Right renal cortex interstitium (tissue), 3 donors: Measurements from ENCODE around the gene SLC6A4. TPM values are rescaled to one million over a fixed set of nuclear protein-coding genes. Genes with fewer than 3 reads are reported as not detected.

Source experiments
- DNase-seq, 3 donors: peaks; one replicate each; pipeline ENCODE4 v3.0.0-alpha.2; 2013; ENCODE audit warnings: low read depth in 3 of 3, low spot score in 2 of 3
- polyA plus RNA-seq, 3 donors: library from polyadenylated mRNA; unstranded; fragments of 120-200 nt; gene quantifications; one replicate each; pipeline ENCODE4 v1.2.1, GENCODE V29; 2013; ENCODE audit not compliant: insufficient read length in 3 of 3

SLC6A4 gene
- under 1 TPM; 0.71 to 0.88 (median 0.76) TPM for polyA plus RNA-seq

DNA sequence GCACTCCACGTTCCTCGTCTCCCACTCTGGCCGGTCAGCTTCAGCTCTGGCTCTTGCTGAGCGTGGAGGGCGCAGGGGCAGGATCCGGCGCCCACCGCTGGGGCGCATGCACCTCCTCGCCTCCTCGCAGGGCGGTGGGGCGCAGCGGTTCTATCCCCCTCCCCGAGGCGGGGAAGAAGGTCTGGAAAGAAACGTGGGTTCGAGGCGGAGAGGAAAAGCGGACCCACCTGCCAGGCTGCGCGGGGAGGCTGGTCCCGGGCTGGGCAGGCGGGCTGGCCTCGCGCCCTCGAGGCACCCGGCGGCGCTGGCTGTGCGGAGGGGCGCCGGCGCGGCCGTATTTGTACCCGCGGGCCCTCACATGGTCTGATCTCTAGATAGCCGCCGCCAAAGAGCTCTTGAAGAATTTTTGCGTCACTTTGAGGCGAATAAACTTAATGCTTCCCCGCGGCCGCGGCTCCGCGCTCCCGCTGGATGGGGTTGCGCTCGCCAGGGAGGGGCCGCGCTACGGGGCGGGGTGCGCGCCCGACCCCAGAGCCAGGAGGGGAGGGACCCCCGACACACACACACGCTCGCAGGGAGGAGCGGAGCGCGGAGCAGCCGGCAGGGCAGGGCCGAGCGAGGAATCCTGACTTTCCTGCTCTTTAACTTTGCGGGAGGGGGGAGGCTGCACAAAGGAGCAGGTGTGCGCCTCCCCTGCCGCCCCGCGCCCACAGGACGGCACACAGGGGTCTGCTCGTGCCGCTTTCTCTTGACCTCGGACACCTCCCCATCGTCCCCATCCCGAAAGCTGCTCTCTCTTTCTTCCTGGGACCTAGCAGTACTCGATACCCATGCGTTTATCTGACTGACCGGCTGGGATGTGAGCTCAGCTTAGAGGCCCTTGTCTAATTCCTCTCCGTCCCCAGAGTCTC, at the start of gene SLC6A4:
Gene SLC6A4, minus strand, starts transcription at position 312 of the 911 bp plus-strand sequence. CDS start 13,739 bp downstream, outside the sequence.
- DNase-seq: no peak

- no peak for DNase-seq
These were observed 43.7 kb upstream of the SLC6A4 start for GRCh38 chr17:30279156-30279555.

DNA sequence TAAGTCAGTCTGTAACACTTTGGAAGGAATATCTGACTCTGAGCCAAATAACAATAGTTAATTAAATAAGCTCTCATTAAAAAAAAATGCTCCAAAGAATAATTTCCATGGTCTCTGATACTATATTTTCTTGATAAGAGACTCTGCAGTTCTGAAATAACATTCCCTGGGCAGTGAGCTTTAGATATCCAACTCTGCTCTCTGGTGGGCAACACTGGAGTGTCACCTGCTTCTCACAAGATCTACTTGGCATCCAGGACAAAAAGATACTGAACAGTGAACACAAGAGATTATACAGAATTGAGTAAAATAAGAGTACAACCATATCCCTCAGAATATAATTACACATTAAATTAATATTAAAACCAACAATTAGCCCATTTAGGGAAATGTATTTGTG, 42.5 kb upstream of the SLC6A4 start:
- peak in 1 of 3 donors; percentile 32 for DNase-seq

- DNase-seq: no peak
These were observed 40.4 kb upstream of the SLC6A4 start for GRCh38 chr17:30275911-30276310.

- DNase-seq: no peak
These were observed 39.4 kb upstream of the SLC6A4 start for GRCh38 chr17:30274887-30275286.

GRCh38 chr17:30273373-30273772, 37.9 kb upstream of the SLC6A4 start:
- no peak for DNase-seq

DNA sequence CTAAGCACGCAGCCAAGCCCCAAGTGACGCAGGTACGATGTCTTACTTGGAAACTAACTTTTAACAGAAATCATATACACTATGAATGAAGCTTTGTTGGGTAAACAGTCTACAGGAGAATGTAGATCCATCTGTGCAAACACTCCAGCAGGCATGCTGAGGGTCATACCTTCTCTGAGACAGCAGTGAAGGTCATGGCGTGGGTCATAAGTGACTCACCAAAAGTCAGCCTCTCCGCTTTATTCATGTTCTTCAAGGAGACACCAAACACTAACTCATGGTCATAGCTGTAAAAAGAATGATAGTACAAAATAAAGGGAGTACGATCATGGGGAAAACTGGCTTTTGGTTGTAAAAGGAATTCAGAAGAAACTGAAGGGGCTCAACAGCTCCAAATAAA, 35.6 kb upstream of the SLC6A4 start:
- no peak for DNase-seq

DNA sequence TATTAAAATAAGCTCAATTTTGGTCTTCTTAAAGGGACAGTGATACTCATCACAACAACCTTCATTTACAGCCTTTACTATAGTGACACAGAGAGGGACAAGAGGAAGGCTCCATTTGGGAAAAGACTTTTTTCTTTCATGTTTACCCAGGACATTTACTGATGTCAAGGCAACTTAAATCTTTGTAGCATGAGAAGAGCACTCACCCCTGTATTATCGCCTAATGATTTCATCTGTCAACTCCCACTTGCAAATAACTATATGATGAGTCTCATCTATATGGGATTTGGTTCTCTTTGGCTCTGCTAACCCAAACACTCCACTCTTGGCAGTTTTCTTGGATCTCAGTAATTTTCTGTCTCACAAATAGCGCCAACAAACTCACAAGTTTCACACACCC, 32.1 kb upstream of the SLC6A4 start:
- DNase-seq: no peak

- no peak for DNase-seq
These were observed 28.2 kb upstream of the SLC6A4 start for GRCh38 chr17:30263552-30264333.

GRCh38 chr17:30256756-30257506, 21.4 kb upstream of the SLC6A4 start:
- DNase-seq: no peak

DNA sequence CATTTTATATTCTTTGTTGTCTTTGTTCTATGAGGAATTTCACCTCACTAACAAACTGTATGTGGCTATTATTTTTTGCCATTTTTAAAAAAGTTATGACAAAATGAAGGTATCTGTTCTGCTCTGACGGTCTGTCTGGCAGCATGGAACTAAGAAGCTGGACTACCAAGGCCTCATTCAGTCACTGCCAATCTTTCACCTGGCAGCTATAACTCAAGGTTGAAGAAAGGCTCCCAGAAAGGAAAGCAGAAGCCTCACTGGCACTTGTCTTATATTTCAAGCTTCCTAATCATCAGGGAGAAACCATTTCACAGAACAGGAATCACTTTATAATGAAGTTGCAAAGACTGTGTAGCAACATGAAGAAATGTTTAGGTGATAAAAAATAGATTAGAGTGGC, 18.7 kb upstream of the SLC6A4 start:
- DNase-seq: no peak

DNA sequence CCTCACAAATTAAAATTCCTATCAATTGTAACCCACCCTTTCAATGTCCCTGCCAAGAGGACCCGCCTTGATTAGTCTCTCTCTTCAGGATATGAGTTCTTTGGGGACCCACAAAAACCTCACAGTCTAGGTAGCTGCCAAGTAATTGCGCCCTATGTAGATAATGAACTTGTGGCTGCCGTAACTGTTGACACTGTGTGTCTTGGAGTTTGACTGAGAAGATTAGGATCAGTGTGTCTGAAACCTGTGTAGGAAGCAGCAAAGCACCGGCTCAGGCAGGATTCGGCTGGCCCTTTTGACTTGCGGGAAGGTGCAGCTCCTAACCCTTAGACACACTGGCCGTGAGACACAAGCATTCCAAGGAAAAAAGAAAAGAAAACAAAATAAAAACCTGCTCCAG, 17.8 kb upstream of the SLC6A4 start:
- DNase-seq: no peak

DNA sequence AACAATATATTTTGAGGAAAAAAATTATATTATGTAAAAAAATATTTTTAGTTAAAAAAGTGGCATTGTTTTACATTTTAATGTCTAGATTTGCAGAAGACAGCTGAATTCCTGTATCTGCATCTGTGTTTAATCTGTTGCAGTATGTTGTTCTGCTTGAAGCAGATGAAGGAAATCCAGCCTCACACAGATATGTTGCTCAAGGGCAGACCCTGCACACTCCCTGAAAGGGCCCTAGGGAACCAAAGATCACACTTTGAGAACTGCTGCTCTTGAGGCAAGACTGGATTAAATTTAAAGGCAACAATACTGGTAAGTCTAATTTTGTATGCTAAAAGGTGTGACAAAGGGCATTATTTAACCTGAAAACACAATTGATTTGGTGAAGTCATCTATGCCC, 16.4 kb upstream of the SLC6A4 start:
- no peak for DNase-seq

DNA sequence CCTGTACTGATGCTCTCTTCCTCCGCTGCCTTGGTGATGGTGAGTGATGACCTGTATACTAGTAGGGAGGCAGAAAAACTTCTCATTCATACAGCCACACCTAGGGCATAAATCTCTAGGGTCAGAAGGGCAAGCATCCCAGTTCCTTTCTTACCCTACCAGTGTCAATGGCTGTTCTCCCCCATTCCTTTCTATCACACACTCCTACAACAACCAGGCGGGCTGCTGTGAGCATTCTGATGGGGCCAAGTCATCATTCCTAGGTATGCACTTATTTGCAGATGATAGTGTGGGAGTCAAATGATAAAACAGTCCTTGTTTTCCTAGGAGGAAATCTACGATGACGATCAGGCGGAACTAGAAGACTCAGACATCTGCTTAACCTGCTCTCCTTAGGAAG, 14.0 kb upstream of the SLC6A4 start:
- no peak for DNase-seq

- no peak for DNase-seq
These were observed 13.3 kb upstream of the SLC6A4 start for GRCh38 chr17:30248786-30249185.

DNA sequence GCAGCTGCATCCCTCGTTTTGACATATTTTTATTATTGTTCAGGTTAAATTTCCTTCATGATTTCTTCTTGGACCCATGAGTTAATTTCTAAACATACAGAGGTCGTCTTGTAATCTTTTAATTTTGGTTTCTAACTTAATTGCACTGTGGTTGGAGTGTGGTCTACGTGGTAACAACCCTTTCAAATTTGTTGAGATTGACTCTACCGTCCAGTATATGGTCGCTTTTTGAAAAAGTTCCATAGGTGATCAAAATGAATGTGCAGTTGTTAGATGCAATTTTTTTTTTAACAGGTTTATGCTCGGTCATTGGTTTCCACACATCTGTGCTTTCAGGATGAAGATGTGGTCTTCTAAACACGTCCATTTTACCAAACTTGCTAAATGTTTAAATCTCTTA, 11.0 kb upstream of the SLC6A4 start:
- no peak for DNase-seq

DNA sequence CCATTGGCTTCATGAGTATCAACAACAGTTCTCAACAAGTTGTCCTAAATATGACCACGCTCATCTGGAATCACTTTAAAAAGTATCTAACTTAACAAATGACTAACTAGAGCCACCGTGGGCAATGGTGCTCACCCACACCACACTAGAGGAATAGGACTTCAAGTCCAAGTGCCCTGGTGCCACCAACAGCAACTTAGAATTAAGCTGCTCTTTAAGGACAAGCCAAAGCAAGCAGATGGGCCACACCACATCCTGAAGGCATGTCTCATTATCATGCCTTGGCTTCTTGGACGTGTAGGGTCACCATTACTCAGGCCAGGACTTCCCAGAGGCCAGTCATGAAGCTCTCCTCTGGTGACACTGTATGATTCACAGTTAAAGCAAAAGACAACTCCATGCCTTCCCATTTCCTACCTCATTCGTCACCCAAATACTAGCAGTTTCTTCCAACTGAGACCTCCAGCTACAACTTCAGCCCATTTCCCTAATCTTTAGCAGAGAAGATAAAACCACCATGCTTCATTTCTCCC, 9.4 kb upstream of the SLC6A4 start:
- DNase-seq: no peak

- DNase-seq: no peak
These were observed 8.1 kb upstream of the SLC6A4 start for GRCh38 chr17:30243568-30243967.

DNA sequence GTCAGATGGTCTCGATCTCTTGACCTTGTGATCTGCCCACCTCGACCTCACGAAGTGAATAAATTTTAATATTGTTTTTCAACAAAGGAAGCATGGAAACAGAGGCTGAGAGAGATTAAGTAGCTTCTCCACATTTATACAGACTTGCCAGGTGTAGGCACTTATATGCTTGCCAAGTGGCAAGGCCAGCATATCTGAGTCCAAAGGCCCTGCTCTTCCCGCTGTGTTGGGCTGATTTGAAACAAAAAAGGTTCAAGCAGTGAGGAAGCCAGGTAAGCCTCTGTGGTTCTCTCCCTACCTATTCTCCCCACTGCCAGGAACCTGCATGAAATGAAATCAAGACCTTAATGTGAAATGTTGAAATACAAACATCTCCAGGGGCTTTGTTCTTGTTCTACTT, 7.5 kb upstream of the SLC6A4 start:
- no peak for DNase-seq

GRCh38 chr17:30241051-30241450, 5.6 kb upstream of the SLC6A4 start:
- no peak for DNase-seq

DNA sequence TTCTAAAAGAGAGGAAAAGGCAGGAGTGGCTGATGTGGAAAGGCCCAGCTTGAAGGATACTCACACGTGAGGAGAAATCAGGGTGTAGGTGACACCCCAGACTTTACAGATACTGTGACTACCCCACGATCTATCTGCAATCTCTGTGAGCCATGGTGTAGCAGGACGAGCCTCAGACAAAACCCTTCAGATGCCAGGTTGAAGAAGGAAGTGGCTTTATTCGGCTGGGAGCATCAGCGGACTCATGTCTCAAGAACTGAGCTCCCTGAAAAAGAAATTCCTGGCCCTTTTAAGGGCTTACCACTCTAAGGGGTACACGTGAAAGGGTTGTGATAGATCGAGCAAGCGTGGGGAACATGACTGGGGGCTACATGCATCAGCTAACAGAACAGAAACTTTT, 4.7 kb upstream of the SLC6A4 start:
- no peak for DNase-seq
